GM23248 (cell line): ENCODE measurements around the gene B9D1. TPM values are rescaled to one million over a fixed set of nuclear protein-coding genes. Genes with fewer than 3 reads are reported as not detected.

Experiments
- DNase-seq: peaks from one replicate; pipeline ENCODE4 v3.0.0-alpha.2; 2015
- H2AFZ ChIP-seq: fragments of 200-600 bp; sonication (generic); 2 replicates; pipeline ENCODE4 v1.6.1; 2016; ENCODE audit warnings: antibody characterized with exemption
- H3F3A ChIP-seq: fragments of 200-600 bp; sonication (generic); 2 replicates; pipeline ENCODE4 v1.6.1; 2016; ENCODE audit warnings: mild to moderate bottlenecking, antibody characterized with exemption, mixed run types; ENCODE audit not compliant: insufficient read depth
- H3K27ac ChIP-seq: fragments of 200-600 bp; sonication (generic); 2 replicates; pipeline ENCODE4 v1.5.1; 2016; ENCODE audit warnings: mild to moderate bottlenecking
- H3K27me3 ChIP-seq: fragments of 200-600 bp; sonication (generic); replicated peaks from 2 replicates; pipeline ENCODE4 v1.6.1; 2016; ENCODE audit warnings: mild to moderate bottlenecking; ENCODE audit not compliant: insufficient read depth
- H3K36me3 ChIP-seq: fragments of 200-600 bp; sonication (generic); 2 replicates; pipeline ENCODE4 v1.6.1; 2016; ENCODE audit warnings: low read depth, mild to moderate bottlenecking
- H3K4me1 ChIP-seq: fragments of 200-600 bp; sonication (generic); 2 replicates; pipeline ENCODE4 v1.6.1; 2016; ENCODE audit warnings: mild to moderate bottlenecking; ENCODE audit not compliant: insufficient read depth
- H3K4me2 ChIP-seq: fragments of 200-600 bp; sonication (generic); one replicate; pipeline ENCODE4 v1.6.1; 2016; ENCODE audit warnings: mild to moderate bottlenecking; ENCODE audit not compliant: unreplicated experiment
- H3K4me3 ChIP-seq: fragments of 200-600 bp; sonication (generic); 2 replicates; pipeline ENCODE4 v1.5.1; 2016; ENCODE audit warnings: mild to moderate bottlenecking
- H3K79me2 ChIP-seq: fragments of 200-600 bp; sonication (generic); 2 replicates; pipeline ENCODE4 v1.6.1; 2016; ENCODE audit warnings: mild to moderate bottlenecking; ENCODE audit not compliant: insufficient read depth
- H3K9ac ChIP-seq: fragments of 200-600 bp; sonication (generic); 2 replicates; pipeline ENCODE4 v1.6.1; 2016; ENCODE audit warnings: mild to moderate bottlenecking
- H3K9me2 ChIP-seq: fragments of 200-600 bp; sonication (generic); 2 replicates; pipeline ENCODE4 v1.6.1; 2016; ENCODE audit warnings: mixed run types, mild to moderate bottlenecking, moderate library complexity; ENCODE audit not compliant: insufficient read depth
- H3K9me3 ChIP-seq: fragments of 200-600 bp; sonication (generic); one replicate; pipeline ENCODE4 v1.6.1; 2017; ENCODE audit warnings: low read depth
- H4K20me1 ChIP-seq: fragments of 200-600 bp; sonication (generic); 2 replicates; pipeline ENCODE4 v1.6.0; 2016; ENCODE audit not compliant: insufficient read depth
- EZH2 ChIP-seq: fragments of 200-600 bp; sonication (generic); IDR thresholded peaks from 2 replicates; pipeline ENCODE4 v1.6.1; 2018; ENCODE audit warnings: antibody characterized with exemption, mild to moderate bottlenecking; ENCODE audit not compliant: insufficient read depth, poor library complexity, severe bottlenecking
- EZH2phosphoT487 ChIP-seq: fragments of 200-600 bp; sonication (generic); IDR thresholded peaks from 2 replicates; pipeline ENCODE4 v1.6.1; 2018; ENCODE audit warnings: antibody characterized with exemption, moderate library complexity, mild to moderate bottlenecking, low read depth; ENCODE audit not compliant: insufficient read depth
- WGBS, 2 experiments: methylation state at CpG; one replicate each; pipeline ENCODE4 v1.1.6; 2015 to 2017; ENCODE audit warnings: low lambda C conversion rate in 2 of 2, low coverage in 1 of 2; ENCODE audit errors: missing lambda C conversion rate in 2 of 2; 5-methylcytosine and 5-hydroxymethylcytosine counted together
- in situ Hi-C: fragments of 300-500 bp; cut with MboI; formaldehyde crosslinking; loops from 2 replicates; pipeline ENCODE4 v1.15.0; 2020
- polyA plus RNA-seq: library from polyadenylated mRNA; unstranded; fragments of >200 nt; fragmentation: Nextera tagmentation; extraction: Ambion mirVana; gene quantifications from 2 replicates; pipeline ENCODE4 v1.2.1, GENCODE V29; 2016
- total RNA-seq: library from RNA; depleted of rRNA; stranded (reverse); fragments of >200 nt; shearing (Covaris generic); gene quantifications from 2 replicates; pipeline ENCODE4 v1.2.3, GENCODE V29; 2014

Gene B9D1
- total and polyA plus RNA-seq, 2 experiments from 2014 or later, result 15.5 to 24.4 TPM

- Histone ChIP-seq H3K79me2 (peaks cover 51% of the 10 kb centered on the region), H3K4me3 (no peak overlapping the region), H3K4me1 (peaks cover 7% of the 10 kb centered on the region; the same call in 1 of the 2 replicates), H3F3A (no peaks in the 10 kb centered on the region), H3K9me3 (no peaks in the 10 kb centered on the region), H3K27ac (no peak overlapping the region), H4K20me1 (no peaks in the 10 kb centered on the region), H3K27me3 (no peaks in the 10 kb centered on the region), H3K9ac (no peak overlapping the region), H3K4me2 (no peak overlapping the region), H3K9me2 (no peaks in the 10 kb centered on the region), H3K36me3 (no peaks in the 10 kb centered on the region), H2AFZ (no peak overlapping the region)
- in situ Hi-C loops, result no loop called here
- 61 to 65% methylated on average over 10 of the region's 10 CpGs for WGBS, 2 experiments
- no peak for DNase-seq
- TF ChIP-seq EZH2, result no peak
- no peak for TF ChIP-seq EZH2phosphoT487
Observed at GRCh38 chr17:19306160-19307111, 56.1 kb downstream of the B9D1 start.

GRCh38 chr17:19305761-19306159 lies 56.8 kb downstream of the B9D1 start:
- Histone ChIP-seq H3K4me1 (peaks cover 7% of the 10 kb centered on the region; the same call in 1 of the 2 replicates), H3K9ac (no peak overlapping the region), H3K9me3 (no peaks in the 10 kb centered on the region), H3K79me2 (peaks cover 51% of the 10 kb centered on the region), H3K27ac (no peak overlapping the region), H3K27me3 (no peaks in the 10 kb centered on the region), H3K9me2 (no peaks in the 10 kb centered on the region), H3K4me2 (no peak overlapping the region), H4K20me1 (no peaks in the 10 kb centered on the region), H2AFZ (no peak overlapping the region), H3K36me3 (no peaks in the 10 kb centered on the region), H3F3A (no peaks in the 10 kb centered on the region), H3K4me3 (no peak overlapping the region)
- DNase-seq, result no peak
- in situ Hi-C loops, result no loop called here
- 84 to 88% methylated on average over 5 of the region's 5 CpGs for WGBS, 2 experiments
- no peak for TF ChIP-seq EZH2
- no peak for TF ChIP-seq EZH2phosphoT487

- H3K9me3 ChIP-seq, result no peaks in the 10 kb centered on the region
- in situ Hi-C loops, result no loop called here
- H4K20me1 ChIP-seq, result no peaks in the 10 kb centered on the region
Observed at GRCh38 chr17:19305256-19305655, 57.3 kb downstream of the B9D1 start.

GRCh38 chr17:19304751-19305150 lies 57.8 kb downstream of the B9D1 start:
- Histone ChIP-seq H2AFZ (no peak overlapping the region), H3K9ac (no peak overlapping the region), H3F3A (no peaks in the 10 kb centered on the region), H3K9me3 (no peaks in the 10 kb centered on the region), H3K36me3 (no peaks in the 10 kb centered on the region), H3K27me3 (no peaks in the 10 kb centered on the region), H3K4me1 (peaks cover 7% of the 10 kb centered on the region; the same call in 1 of the 2 replicates), H3K4me2 (no peak overlapping the region), H3K4me3 (no peak overlapping the region), H4K20me1 (no peaks in the 10 kb centered on the region), H3K9me2 (no peaks in the 10 kb centered on the region), H3K79me2 (peaks cover 58% of the 10 kb centered on the region), H3K27ac (no peak overlapping the region)
- TF ChIP-seq EZH2 (no peak), EZH2phosphoT487 (no peak)
- no peak for DNase-seq
- WGBS, 2 experiments, result 91 to 96% methylated on average over 5 of the region's 5 CpGs
- in situ Hi-C loops, result no loop called here

More at GRCh38 chr17:19305256-19305655, 57.3 kb downstream of the B9D1 start:
- Histone ChIP-seq H3K4me1 (peaks cover 7% of the 10 kb centered on the region; the same call in 1 of the 2 replicates), H3K27ac (no peak overlapping the region), H3K79me2 (peaks cover 55% of the 10 kb centered on the region), H3F3A (no peaks in the 10 kb centered on the region), H3K9ac (no peak overlapping the region), H3K36me3 (no peaks in the 10 kb centered on the region), H2AFZ (no peak overlapping the region), H3K27me3 (no peaks in the 10 kb centered on the region), H3K4me3 (no peak overlapping the region), H3K4me2 (no peak overlapping the region), H3K9me2 (no peaks in the 10 kb centered on the region)
- 82 to 88% methylated on average over 5 of the region's 5 CpGs for WGBS, 2 experiments
- TF ChIP-seq EZH2phosphoT487 (no peak), EZH2 (no peak)
- no peak for DNase-seq
